Stimulated activated naive CD8-positive, alpha-beta T cell treated with anti-CD3 and anti-CD28 coated beads, Interleukin-15, Interleukin-2, amounts not matched to agents 100 ng/mL and 50 ng/mL, for 24 hours (primary cell): ENCODE data around the gene MAPK8IP2.
"Not testable (repeated sequence)": the region's sequence is repeated elsewhere in the genome, so short reads cannot be mapped to it uniquely, and the experiment has no call there.

Source experiments
- H3K27ac Mint-ChIP-seq: one replicate; pipeline ENCODE4 v1.8.0; 2021; ENCODE audit warnings: mild to moderate bottlenecking, mixed read lengths
- H3K27me3 Mint-ChIP-seq: one replicate; pipeline ENCODE4 v1.8.0; 2021; ENCODE audit warnings: mixed read lengths
- H3K36me3 Mint-ChIP-seq: one replicate; pipeline ENCODE4 v1.8.0; 2021; ENCODE audit warnings: low read depth, mixed read lengths
- H3K4me1 Mint-ChIP-seq: one replicate; pipeline ENCODE4 v1.8.0; 2021; ENCODE audit warnings: low read depth, mixed read lengths
- H3K4me3 Mint-ChIP-seq: one replicate; pipeline ENCODE4 v1.8.0; 2021; ENCODE audit warnings: mild to moderate bottlenecking, mixed read lengths
- H3K9me3 Mint-ChIP-seq: one replicate; pipeline ENCODE4 v1.8.0; 2021; ENCODE audit warnings: mixed read lengths

The MAPK8IP2 gene

GRCh38 chr22:50653256-50653655, 52.7 kb downstream of the MAPK8IP2 start:
- Mint-ChIP-seq H3K4me1 (no peaks in the 10 kb centered on the region), H3K27ac (no peak overlapping the region), H3K9me3 (peaks cover 6% of the 10 kb centered on the region), H3K27me3 (peaks cover 10% of the 10 kb centered on the region), H3K4me3 (no peak overlapping the region), H3K36me3 (peaks cover 4% of the 10 kb centered on the region)

- not testable (repeated sequence) for H3K36me3 Mint-ChIP-seq, H3K4me3 Mint-ChIP-seq, H3K4me1 Mint-ChIP-seq, H3K27ac Mint-ChIP-seq, H3K27me3 Mint-ChIP-seq, H3K9me3 Mint-ChIP-seq
Observed at GRCh38 chr22:50654664-50655063, 54.1 kb downstream of the MAPK8IP2 start.

DNA sequence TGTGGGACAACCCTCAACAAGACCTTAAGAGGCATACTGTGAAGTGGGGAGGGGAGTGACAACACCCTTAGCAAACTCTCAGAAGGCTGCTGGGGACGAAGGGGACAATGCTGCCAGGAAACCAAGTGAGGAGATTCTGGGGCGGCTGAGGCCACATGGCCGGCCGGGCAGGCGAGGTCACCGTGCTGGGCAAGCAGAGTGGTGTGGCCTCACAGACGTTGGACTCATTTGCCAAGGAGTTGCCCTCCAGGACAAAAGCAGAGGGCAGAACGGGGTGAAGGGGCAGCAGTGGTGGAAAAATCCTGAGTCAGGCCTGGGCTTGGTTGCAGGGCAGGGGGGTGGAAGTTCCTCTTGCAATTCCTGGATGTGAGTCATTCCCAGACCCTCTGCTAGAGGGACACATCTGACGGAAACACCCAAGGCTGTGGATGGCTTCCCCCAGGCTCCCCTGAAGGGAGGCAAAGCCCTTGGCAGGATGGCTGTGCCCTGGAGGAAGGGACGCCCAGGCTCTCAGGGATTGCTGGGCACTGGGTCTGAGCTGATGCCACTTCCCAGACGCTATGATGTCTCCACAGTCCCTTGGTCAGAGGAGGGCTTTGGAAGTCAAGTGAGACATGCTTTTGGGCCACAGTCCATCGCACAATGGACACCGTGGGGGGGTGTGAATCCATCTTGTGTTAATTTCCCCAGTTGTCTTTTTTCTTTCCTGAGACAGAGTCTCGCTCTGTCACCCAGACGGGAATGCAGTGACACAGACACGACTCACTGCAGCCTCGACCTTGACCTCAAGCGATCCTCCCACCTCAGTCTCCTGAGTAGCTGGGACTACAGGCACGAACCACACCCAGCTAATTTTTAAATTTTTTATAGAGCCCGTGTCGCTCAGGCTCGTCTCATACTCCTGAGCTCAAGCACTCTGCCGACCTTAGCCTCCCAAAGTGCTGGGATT, 55.8 kb downstream of the MAPK8IP2 start:
- Mint-ChIP-seq H3K4me3 (no peak overlapping the region), H3K27ac (no peak overlapping the region), H3K27me3 (peaks cover 14% of the 10 kb centered on the region), H3K4me1 (no peaks in the 10 kb centered on the region), H3K9me3 (no peaks in the 10 kb centered on the region), H3K36me3 (no peaks in the 10 kb centered on the region)

- H3K36me3 Mint-ChIP-seq: no peaks in the 10 kb centered on the region
- H3K27me3 Mint-ChIP-seq: peaks cover 15% of the 10 kb centered on the region
- no peaks in the 10 kb centered on the region for H3K9me3 Mint-ChIP-seq
- H3K4me3 Mint-ChIP-seq: no peak overlapping the region
- no peak overlapping the region for H3K27ac Mint-ChIP-seq
- no peaks in the 10 kb centered on the region for H3K4me1 Mint-ChIP-seq
Observed at GRCh38 chr22:50657925-50658324, 57.3 kb downstream of the MAPK8IP2 start.

DNA sequence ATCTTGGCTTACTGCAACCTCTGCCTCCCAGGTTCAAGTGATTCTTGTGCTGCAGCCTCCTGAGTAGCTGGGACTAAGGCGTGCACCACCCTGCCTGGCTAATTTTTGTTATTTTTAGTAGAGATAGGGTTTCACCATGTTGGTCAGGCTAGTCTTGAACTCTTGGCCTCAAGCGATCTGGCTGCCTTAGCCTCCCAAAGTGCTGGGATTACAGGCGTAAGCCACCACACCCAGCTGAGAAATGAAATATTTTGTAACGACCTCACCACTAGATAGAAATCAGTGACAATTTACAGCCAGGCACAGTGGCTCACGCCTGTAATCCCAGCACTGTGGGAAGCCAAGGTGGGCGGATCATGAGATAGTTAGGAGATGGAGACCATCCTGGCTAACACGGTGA, 59.1 kb downstream of the MAPK8IP2 start:
- H3K4me3 Mint-ChIP-seq, H3K27ac Mint-ChIP-seq, H3K9me3 Mint-ChIP-seq, H3K36me3 Mint-ChIP-seq, H3K4me1 Mint-ChIP-seq: not testable (repeated sequence)
- H3K27me3 Mint-ChIP-seq: peaks cover 15% of the 10 kb centered on the region

DNA sequence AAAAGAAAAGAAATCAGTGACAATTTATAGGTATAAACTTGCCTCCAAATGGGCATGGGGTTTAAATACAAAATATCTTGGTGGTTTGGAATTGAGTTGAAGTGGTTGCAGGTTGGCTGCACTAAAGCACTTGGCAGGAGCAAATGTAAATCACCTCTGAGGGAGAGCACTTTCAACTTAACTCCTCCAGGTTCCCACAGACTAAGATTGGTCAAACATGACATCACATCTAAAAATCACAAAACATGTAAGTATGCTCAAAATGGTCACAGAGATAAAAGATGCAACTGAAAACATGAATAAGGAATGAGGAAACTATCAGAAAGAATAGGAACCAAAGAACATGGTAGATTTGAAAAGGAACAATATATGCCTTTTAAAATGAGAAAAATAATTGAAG, 59.7 kb downstream of the MAPK8IP2 start:
- Mint-ChIP-seq H3K4me1 (no peaks in the 10 kb centered on the region), H3K27me3 (peaks cover 15% of the 10 kb centered on the region), H3K9me3 (no peaks in the 10 kb centered on the region), H3K27ac (no peak overlapping the region), H3K4me3 (no peak overlapping the region), H3K36me3 (no peaks in the 10 kb centered on the region)
